ENCODE results near the gene LILRB3. TPM values are rescaled to one million over a fixed set of nuclear protein-coding genes. Genes with fewer than 3 reads are reported as not detected.

Gene LILRB3
- total and polyA plus RNA-seq, 2 experiments from 2014 or later, result not detected

DNA sequence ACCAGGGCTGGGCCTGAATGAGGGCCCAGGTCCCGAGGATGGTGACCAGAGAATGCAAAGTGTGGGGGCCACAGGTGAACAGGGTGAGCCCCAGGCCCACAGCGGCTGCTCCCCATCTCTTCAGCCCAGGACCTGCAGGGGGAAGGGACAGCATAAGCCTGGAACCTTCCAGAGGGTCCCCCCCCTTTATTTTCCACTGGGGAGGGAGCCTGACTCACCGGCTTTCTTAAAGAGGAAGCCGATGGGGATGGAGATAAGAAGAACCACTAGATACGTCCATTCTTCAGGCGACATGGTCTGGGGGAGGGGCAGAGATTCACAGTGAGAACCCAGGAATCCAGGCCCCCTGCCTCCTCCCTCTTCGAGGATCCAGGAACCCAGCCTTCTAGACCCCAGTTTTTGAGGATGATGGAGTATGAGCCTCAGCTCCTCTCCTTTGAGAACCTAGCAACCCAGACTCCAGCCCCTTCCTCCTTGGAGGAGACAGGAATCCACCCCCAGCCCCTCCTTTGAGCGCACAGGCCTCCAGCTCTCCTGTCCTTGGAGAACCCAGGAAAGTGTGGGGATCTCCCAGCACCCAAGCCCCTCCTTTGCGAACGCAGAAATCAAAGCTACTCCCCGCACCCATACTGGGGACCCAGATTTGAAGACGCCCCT lies 34.5 kb downstream of the LILRB3 start:
- Mint-ChIP-seq H3K27ac (peak overlapping the region; percentile 97), H3K4me3 (peak overlapping the region; percentile 88)

More for the DNA sequence above, 34.5 kb downstream of the LILRB3 start:
- Mint-ChIP-seq H3K27me3 (ENCODE audit: insufficient read depth, low read depth, poor library complexity) (peaks cover 20% of the 10 kb centered on the region), H3K36me3 (ENCODE audit: low read depth) (peaks cover 42% of the 10 kb centered on the region), H3K4me1 (peaks cover 29% of the 10 kb centered on the region), H3K9me3 (no peaks in the 10 kb centered on the region; the same call in 2 of the 3 replicates)
- Histone ChIP-seq H3K27ac (ENCODE audit: low read depth) (peak overlapping the region; percentile 41; the same call in 1 of the 2 replicates), H3K9me2 (ENCODE audit: insufficient read depth) (no peaks in the 10 kb centered on the region), H3K36me3 (ENCODE audit: insufficient read depth) (peaks cover 5% of the 10 kb centered on the region), H3K4me1 (ENCODE audit: insufficient read depth) (peaks cover 7% of the 10 kb centered on the region; the same call in 1 of the 2 replicates), H3K4me2 (peak overlapping the region; percentile 95), H3K27me3 (ENCODE audit: insufficient read depth) (no peaks in the 10 kb centered on the region), H3K79me2 (replicated peaks; ENCODE audit: insufficient read depth) (peaks cover 39% of the 10 kb centered on the region), H4K20me1 (replicated peaks; ENCODE audit: insufficient read depth) (peaks cover 13% of the 10 kb centered on the region), H2AFZ (no peak overlapping the region; the same call in 1 of the 2 replicates), H3K4me3 (peak overlapping the region; percentile 56), H3F3A (replicated peaks; ENCODE audit: low read depth) (peaks cover 7% of the 10 kb centered on the region; the same call in 1 of the 2 replicates)
- TF ChIP-seq, protein P1, sequence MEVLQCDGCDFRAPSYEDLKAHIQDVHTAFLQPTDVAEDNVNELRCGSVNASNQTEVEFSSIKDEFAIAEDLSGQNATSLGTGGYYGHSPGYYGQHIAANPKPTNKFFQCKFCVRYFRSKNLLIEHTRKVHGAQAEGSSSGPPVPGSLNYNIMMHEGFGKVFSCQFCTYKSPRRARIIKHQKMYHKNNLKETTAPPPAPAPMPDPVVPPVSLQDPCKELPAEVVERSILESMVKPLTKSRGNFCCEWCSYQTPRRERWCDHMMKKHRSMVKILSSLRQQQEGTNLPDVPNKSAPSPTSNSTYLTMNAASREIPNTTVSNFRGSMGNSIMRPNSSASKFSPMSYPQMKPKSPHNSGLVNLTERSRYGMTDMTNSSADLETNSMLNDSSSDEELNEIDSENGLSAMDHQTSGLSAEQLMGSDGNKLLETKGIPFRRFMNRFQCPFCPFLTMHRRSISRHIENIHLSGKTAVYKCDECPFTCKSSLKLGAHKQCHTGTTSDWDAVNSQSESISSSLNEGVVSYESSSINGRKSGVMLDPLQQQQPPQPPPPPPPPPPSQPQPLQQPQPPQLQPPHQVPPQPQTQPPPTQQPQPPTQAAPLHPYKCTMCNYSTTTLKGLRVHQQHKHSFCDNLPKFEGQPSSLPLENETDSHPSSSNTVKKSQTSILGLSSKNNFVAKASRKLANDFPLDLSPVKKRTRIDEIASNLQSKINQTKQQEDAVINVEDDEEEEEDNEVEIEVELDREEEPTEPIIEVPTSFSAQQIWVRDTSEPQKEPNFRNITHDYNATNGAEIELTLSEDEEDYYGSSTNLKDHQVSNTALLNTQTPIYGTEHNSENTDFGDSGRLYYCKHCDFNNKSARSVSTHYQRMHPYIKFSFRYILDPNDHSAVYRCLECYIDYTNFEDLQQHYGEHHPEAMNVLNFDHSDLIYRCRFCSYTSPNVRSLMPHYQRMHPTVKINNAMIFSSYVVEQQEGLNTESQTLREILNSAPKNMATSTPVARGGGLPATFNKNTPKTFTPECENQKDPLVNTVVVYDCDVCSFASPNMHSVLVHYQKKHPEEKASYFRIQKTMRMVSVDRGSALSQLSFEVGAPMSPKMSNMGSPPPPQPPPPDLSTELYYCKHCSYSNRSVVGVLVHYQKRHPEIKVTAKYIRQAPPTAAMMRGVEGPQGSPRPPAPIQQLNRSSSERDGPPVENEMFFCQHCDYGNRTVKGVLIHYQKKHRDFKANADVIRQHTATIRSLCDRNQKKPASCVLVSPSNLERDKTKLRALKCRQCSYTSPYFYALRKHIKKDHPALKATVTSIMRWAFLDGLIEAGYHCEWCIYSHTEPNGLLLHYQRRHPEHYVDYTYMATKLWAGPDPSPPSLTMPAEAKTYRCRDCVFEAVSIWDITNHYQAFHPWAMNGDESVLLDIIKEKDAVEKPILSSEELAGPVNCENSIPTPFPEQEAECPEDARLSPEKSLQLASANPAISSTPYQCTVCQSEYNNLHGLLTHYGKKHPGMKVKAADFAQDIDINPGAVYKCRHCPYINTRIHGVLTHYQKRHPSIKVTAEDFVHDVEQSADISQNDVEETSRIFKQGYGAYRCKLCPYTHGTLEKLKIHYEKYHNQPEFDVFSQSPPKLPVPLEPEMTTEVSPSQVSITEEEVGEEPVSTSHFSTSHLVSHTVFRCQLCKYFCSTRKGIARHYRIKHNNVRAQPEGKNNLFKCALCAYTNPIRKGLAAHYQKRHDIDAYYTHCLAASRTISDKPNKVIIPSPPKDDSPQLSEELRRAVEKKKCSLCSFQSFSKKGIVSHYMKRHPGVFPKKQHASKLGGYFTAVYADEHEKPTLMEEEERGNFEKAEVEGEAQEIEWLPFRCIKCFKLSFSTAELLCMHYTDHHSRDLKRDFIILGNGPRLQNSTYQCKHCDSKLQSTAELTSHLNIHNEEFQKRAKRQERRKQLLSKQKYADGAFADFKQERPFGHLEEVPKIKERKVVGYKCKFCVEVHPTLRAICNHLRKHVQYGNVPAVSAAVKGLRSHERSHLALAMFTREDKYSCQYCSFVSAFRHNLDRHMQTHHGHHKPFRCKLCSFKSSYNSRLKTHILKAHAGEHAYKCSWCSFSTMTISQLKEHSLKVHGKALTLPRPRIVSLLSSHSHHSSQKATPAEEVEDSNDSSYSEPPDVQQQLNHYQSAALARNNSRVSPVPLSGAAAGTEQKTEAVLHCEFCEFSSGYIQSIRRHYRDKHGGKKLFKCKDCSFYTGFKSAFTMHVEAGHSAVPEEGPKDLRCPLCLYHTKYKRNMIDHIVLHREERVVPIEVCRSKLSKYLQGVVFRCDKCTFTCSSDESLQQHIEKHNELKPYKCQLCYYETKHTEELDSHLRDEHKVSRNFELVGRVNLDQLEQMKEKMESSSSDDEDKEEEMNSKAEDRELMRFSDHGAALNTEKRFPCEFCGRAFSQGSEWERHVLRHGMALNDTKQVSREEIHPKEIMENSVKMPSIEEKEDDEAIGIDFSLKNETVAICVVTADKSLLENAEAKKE (CRISPR knock-in tag; IDR thresholded peaks at IDR 0.05), result no peak
- no peak for TF ChIP-seq ZNF331 (CRISPR knock-in tag; IDR thresholded peaks at IDR 0.05; ENCODE audit: low read depth)
- TF ChIP-seq ZNF114 (CRISPR knock-in tag; IDR thresholded peaks at IDR 0.05), result no peak
- TF ChIP-seq NANOG (IDR thresholded peaks at IDR 0.05; ENCODE audit: borderline replicate concordance), result no peak
- no peak for TF ChIP-seq CREB1 (CRISPR knock-in tag; IDR thresholded peaks at IDR 0.05; ENCODE audit: low read depth)
- TF ChIP-seq EZH2 (IDR thresholded peaks at IDR 0.05; ENCODE audit: low read depth, unreplicated experiment), result no peak
- no peak for TF ChIP-seq JUNB (IDR thresholded peaks at IDR 0.05; ENCODE audit: unreplicated experiment)
- TF ChIP-seq, protein P2, sequence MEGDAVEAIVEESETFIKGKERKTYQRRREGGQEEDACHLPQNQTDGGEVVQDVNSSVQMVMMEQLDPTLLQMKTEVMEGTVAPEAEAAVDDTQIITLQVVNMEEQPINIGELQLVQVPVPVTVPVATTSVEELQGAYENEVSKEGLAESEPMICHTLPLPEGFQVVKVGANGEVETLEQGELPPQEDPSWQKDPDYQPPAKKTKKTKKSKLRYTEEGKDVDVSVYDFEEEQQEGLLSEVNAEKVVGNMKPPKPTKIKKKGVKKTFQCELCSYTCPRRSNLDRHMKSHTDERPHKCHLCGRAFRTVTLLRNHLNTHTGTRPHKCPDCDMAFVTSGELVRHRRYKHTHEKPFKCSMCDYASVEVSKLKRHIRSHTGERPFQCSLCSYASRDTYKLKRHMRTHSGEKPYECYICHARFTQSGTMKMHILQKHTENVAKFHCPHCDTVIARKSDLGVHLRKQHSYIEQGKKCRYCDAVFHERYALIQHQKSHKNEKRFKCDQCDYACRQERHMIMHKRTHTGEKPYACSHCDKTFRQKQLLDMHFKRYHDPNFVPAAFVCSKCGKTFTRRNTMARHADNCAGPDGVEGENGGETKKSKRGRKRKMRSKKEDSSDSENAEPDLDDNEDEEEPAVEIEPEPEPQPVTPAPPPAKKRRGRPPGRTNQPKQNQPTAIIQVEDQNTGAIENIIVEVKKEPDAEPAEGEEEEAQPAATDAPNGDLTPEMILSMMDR (conservative IDR thresholded peaks at IDR 0.05; ENCODE audit: low read depth in 2 of 2), result no peak
- TF ChIP-seq, protein P3, sequence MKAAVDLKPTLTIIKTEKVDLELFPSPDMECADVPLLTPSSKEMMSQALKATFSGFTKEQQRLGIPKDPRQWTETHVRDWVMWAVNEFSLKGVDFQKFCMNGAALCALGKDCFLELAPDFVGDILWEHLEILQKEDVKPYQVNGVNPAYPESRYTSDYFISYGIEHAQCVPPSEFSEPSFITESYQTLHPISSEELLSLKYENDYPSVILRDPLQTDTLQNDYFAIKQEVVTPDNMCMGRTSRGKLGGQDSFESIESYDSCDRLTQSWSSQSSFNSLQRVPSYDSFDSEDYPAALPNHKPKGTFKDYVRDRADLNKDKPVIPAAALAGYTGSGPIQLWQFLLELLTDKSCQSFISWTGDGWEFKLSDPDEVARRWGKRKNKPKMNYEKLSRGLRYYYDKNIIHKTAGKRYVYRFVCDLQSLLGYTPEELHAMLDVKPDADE (IDR thresholded peaks at IDR 0.05), result no peak
- TF ChIP-seq POLR2AphosphoS5 (IDR thresholded peaks at IDR 0.05; ENCODE audit: low read depth), result no peak
- TF ChIP-seq STAT1 (IDR thresholded peaks at IDR 0.05; ENCODE audit: unreplicated experiment), result no peak
- no peak for TF ChIP-seq EZH2phosphoT487 (IDR thresholded peaks at IDR 0.05; ENCODE audit: unreplicated experiment)
- ATAC-seq (no peak), DNase-seq (ENCODE audit: low spot score) (peak; percentile 45)

Data from GM23338 (cell line).